H1 (cell line): ENCODE measurements around the gene PACS1. TPM values are rescaled to one million over a fixed set of nuclear protein-coding genes. Genes with fewer than 3 reads are reported as not detected.
"Not testable (repeated sequence)": the region's sequence is repeated elsewhere in the genome, so short reads cannot be mapped to it uniquely, and the experiment has no call there.

ENCODE experiments used
- CTCF ChIA-PET: fragments of 300-600 bp; sonication (Branson Sonifier 250); formaldehyde crosslinking; loops from one replicate; lab custom pipeline; 2021; ENCODE audit not compliant: partially characterized antibody; lab: Charles Lee
- POLR2A ChIA-PET: fragments of 300-600 bp; sonication (Branson Sonifier 250); formaldehyde crosslinking; loops from one replicate; lab custom pipeline; 2021; ENCODE audit warnings: inconsistent platforms; ENCODE audit not compliant: partially characterized antibody; lab: Charles Lee
- DNase-seq, 2 experiments: peaks; one replicate each; pipeline versions ENCODE4 v3.0.0 to v3.0.0-alpha.2; 2010 to 2022; ENCODE audit warnings: low spot score in 2 of 2, low read depth in 1 of 2, mixed read lengths in 1 of 2
- FAIRE-seq: peaks from 2 replicates; lab custom pipeline; 2011; peaks lifted over from hg19 to GRCh38; lab: Jason Lieb, UNC
- H2AFZ ChIP-seq: 2 replicates; pipeline ENCODE4 v1.8.1; 2012; ENCODE audit warnings: low read length, inconsistent platforms
- H2AK5ac ChIP-seq: 2 replicates; pipeline ENCODE4 v1.6.1; 2013; ENCODE audit warnings: low read depth, low read length
- H2BK120ac ChIP-seq: replicated peaks from 2 replicates; pipeline ENCODE3; 2013; ENCODE audit warnings: low read depth, low read length, inconsistent platforms
- H2BK12ac ChIP-seq: 2 replicates; pipeline ENCODE4 v1.6.1; 2013; ENCODE audit warnings: low read depth, low read length
- H2BK15ac ChIP-seq: 2 replicates; pipeline ENCODE4 v1.6.1; 2013; ENCODE audit warnings: low read length
- H2BK20ac ChIP-seq: 2 replicates; pipeline ENCODE4 v1.6.1; 2013; ENCODE audit warnings: low read length
- H2BK5ac ChIP-seq: 2 replicates; pipeline ENCODE4 v1.6.1; 2013; ENCODE audit warnings: low read depth, low read length
- H3K14ac ChIP-seq: 2 replicates; pipeline ENCODE4 v1.6.1; 2013; ENCODE audit warnings: inconsistent platforms; ENCODE audit not compliant: insufficient read length
- H3K18ac ChIP-seq: 2 replicates; pipeline ENCODE4 v1.6.1; 2013; ENCODE audit warnings: low read length; ENCODE audit errors: extremely low read depth
- H3K23ac ChIP-seq: 2 replicates; pipeline ENCODE4 v1.6.1; 2013; ENCODE audit warnings: inconsistent platforms; ENCODE audit not compliant: insufficient read length
- H3K23me2 ChIP-seq: 2 replicates; pipeline ENCODE4 v1.6.1; 2013; ENCODE audit warnings: low read depth, low read length
- H3K27ac ChIP-seq: 2 replicates; pipeline ENCODE4 v1.6.1; 2011; ENCODE audit warnings: low read depth, low read length, inconsistent platforms
- H3K27me3 ChIP-seq, 4 experiments: replicated peaks in 1 of 4; 1 replicate in 1 of 4; 2 replicates in 3 of 4; pipeline versions ENCODE4 v1.6.1 to v1.8.1; 2011 to 2013; ENCODE audit warnings: low read length in 3 of 4, mild to moderate bottlenecking in 3 of 4, inconsistent platforms in 2 of 4, mixed read lengths in 2 of 4, moderate library complexity in 1 of 4; ENCODE audit not compliant: control insufficient read depth in 3 of 4, insufficient read depth in 3 of 4; ENCODE audit errors: extremely low read depth in 1 of 4
- H3K36me3 ChIP-seq, 4 experiments: 2 replicates each; pipeline versions ENCODE4 v1.6.1 to v1.8.1; 2011 to 2013; ENCODE audit warnings: mild to moderate bottlenecking in 4 of 4, low read length in 3 of 4, moderate library complexity in 2 of 4, control low read depth in 1 of 4, inconsistent platforms in 1 of 4; ENCODE audit not compliant: insufficient read depth in 4 of 4, control insufficient read depth in 2 of 4
- H3K4ac ChIP-seq: replicated peaks from 2 replicates; pipeline ENCODE3; 2013; ENCODE audit warnings: low read length, low read depth, mixed read lengths, inconsistent platforms; ENCODE audit not compliant: insufficient read length
- H3K4me1 ChIP-seq, 4 experiments: replicated peaks in 1 of 4; 1 replicate in 1 of 4; 2 replicates in 3 of 4; pipeline versions ENCODE4 v1.6.1 to v1.8.1; 2011 to 2013; ENCODE audit warnings: low read length in 3 of 4, inconsistent platforms in 2 of 4, mixed read lengths in 1 of 4; ENCODE audit not compliant: insufficient read depth in 4 of 4, control insufficient read depth in 3 of 4
- H3K4me2 ChIP-seq, 2 experiments: 2 replicates each; pipeline versions ENCODE4 v1.6.1 to v1.8.1; 2011 to 2013; ENCODE audit warnings: low read depth in 2 of 2, low read length in 2 of 2, control low read depth in 1 of 2, inconsistent platforms in 1 of 2, mild to moderate bottlenecking in 1 of 2; ENCODE audit not compliant: insufficient read depth in 1 of 2
- H3K4me3 ChIP-seq, 4 experiments: fragments of 200-600, 300-600 bp in 1 of 4; sonication (generic), shearing (Covaris generic), sonication (Bioruptor Twin) in 1 of 4; 2 replicates each; pipeline versions ENCODE4 v1.5.1 to v1.8.1; 2011 to 2016; ENCODE audit warnings: low read length in 4 of 4, low read depth in 3 of 4, control low read depth in 2 of 4, inconsistent platforms in 2 of 4, mild to moderate bottlenecking in 2 of 4, mixed read lengths in 1 of 4, moderate library complexity in 1 of 4; ENCODE audit not compliant: insufficient read depth in 2 of 4; ENCODE audit errors: extremely low read depth in 1 of 4
- H3K56ac ChIP-seq: replicated peaks from 2 replicates; pipeline ENCODE3; 2013; ENCODE audit warnings: low read depth, mild to moderate bottlenecking, mixed read lengths, low read length, inconsistent platforms; ENCODE audit not compliant: insufficient read length
- H3K79me1 ChIP-seq: 2 replicates; pipeline ENCODE4 v1.6.1; 2013; ENCODE audit warnings: low read depth, low read length, control low read depth
- H3K79me2 ChIP-seq, 2 experiments: 2 replicates each; pipeline versions ENCODE4 v1.6.1 to v1.8.1; 2012 to 2013; ENCODE audit warnings: low read length in 2 of 2, mild to moderate bottlenecking in 2 of 2, inconsistent platforms in 1 of 2; ENCODE audit not compliant: insufficient read depth in 2 of 2, control insufficient read depth in 1 of 2
- H3K9ac ChIP-seq, 4 experiments: replicated peaks in 1 of 4; 1 replicate in 1 of 4; 2 replicates in 3 of 4; pipeline versions ENCODE4 v1.6.1 to v1.8.1; 2011 to 2013; ENCODE audit warnings: low read depth in 3 of 4, low read length in 3 of 4, control low read depth in 2 of 4, mild to moderate bottlenecking in 2 of 4, moderate library complexity in 2 of 4, inconsistent platforms in 1 of 4; ENCODE audit errors: extremely low read depth in 1 of 4
- H3K9me3 ChIP-seq, 2 experiments: 2 replicates each; pipeline versions ENCODE4 v1.6.1 to v1.8.1; 2012 to 2013; ENCODE audit warnings: mild to moderate bottlenecking in 2 of 2, moderate library complexity in 2 of 2, control low read depth in 1 of 2, inconsistent platforms in 1 of 2, low read depth in 1 of 2, low read length in 1 of 2, mixed read lengths in 1 of 2; ENCODE audit not compliant: insufficient read depth in 2 of 2
- H4K20me1 ChIP-seq, 2 experiments: replicated peaks in 1 of 2; 2 replicates each; pipeline versions ENCODE3 to v1.8.1; 2011 to 2013; ENCODE audit warnings: inconsistent platforms in 2 of 2, low read length in 2 of 2, mild to moderate bottlenecking in 1 of 2; ENCODE audit not compliant: insufficient read depth in 2 of 2, control insufficient read depth in 1 of 2
- H4K5ac ChIP-seq: 2 replicates; pipeline ENCODE4 v1.6.1; 2013; ENCODE audit warnings: low read length, low read depth, mixed read lengths, inconsistent platforms; ENCODE audit not compliant: insufficient read length
- H4K8ac ChIP-seq: 2 replicates; pipeline ENCODE4 v1.8.0; 2013; ENCODE audit warnings: mild to moderate bottlenecking, moderate library complexity, low read length, inconsistent platforms; ENCODE audit not compliant: insufficient read depth; ENCODE audit errors: extremely low read depth
- H4K91ac ChIP-seq: replicated peaks from 2 replicates; pipeline ENCODE3; 2013; ENCODE audit warnings: low read length, mixed read lengths, inconsistent platforms; ENCODE audit not compliant: insufficient read length
- WGBS, 2 experiments: shearing (Covaris generic) in 1 of 2; methylation state at CpG; one replicate each; pipeline versions ENCODE4 v1.1.6 to v1.1.7; 2013 to 2015; ENCODE audit warnings: low lambda C conversion rate in 2 of 2, mixed read lengths in 2 of 2, inconsistent platforms in 1 of 2, low coverage in 1 of 2, missing lambda C conversion rate in 1 of 2; ENCODE audit not compliant: insufficient replicate concordance in 2 of 2, insufficient coverage in 1 of 2, insufficient read length in 1 of 2; ENCODE audit errors: extremely low coverage in 1 of 2, missing lambda C conversion rate in 1 of 2; 5-methylcytosine and 5-hydroxymethylcytosine counted together
- polyA plus RNA-seq, 7 experiments: library from polyadenylated mRNA; depleted of rRNA in 3 of 7; stranded (reverse) in 5 of 7; unstranded in 2 of 7; fragments of >200 nt in 5 of 7; fragments of 200-250 nt in 2 of 7; gene quantifications; 1 replicate in 5 of 7; 2 replicates in 1 of 7; 4 replicates in 1 of 7; pipeline versions ENCODE4 v1.2.1 to v1.2.3, GENCODE V29; 2011 to 2013; ENCODE audit warnings: missing spikeins in 2 of 7, mixed read lengths in 2 of 7
- total RNA-seq: library from RNA; stranded (reverse); fragmentation: NEBNext Ultra II Directional; extraction: Animal tissue kit (Norgen Biotek cat#: 25700); gene quantifications from 2 replicates; pipeline ENCODE4 v1.2.1, GENCODE V29; 2021

PACS1 gene
- total and polyA plus RNA-seq, 2 of the 8 experiments (the other 6 are each of a cell fraction or from before 2014, with no cell fraction given): 11.5 to 36.0 TPM

DNA sequence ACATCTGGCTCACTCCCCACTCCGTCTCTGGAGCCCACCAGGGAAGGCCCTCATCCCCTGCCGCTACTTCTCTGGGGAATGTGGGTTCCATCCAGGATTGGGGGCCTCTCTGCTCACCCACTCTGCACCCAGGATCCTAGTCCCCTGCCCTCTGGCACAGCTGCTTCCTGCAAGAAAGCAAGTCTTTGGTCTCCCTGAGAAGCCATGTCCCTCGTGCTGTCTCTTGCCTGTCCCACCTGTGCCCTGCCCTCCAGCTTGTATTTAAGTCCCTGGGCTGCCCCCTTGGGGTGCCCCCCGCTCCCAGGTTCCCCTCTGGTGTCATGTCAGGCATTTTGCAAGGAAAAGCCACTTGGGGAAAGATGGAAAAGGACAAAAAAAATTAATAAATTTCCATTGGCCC, 207.0 kb downstream of the PACS1 start:
- H2BK15ac ChIP-seq, H2BK20ac ChIP-seq, H2AFZ ChIP-seq, H3K9ac ChIP-seq, H2BK12ac ChIP-seq, H4K8ac ChIP-seq, H3K56ac ChIP-seq, H2AK5ac ChIP-seq, H3K79me1 ChIP-seq, H4K91ac ChIP-seq, H3K4ac ChIP-seq, H4K5ac ChIP-seq, H3K18ac ChIP-seq, DNase-seq, H3K23ac ChIP-seq, H2BK5ac ChIP-seq, H3K79me2 ChIP-seq, H3K14ac ChIP-seq, FAIRE-seq, H3K27me3 ChIP-seq, H3K27ac ChIP-seq, H2BK120ac ChIP-seq, H3K23me2 ChIP-seq, H3K9me3 ChIP-seq: not testable (repeated sequence)
- ChIA-PET POLR2A (interaction anchor here (0.9 to 7.9 kb wide), 9 partner anchors 8 to 36 kb away, joined by 3 to 125 read pairs (median 5); partner anchors contain the start of genes RAB1B and YIF1A), CTCF (interaction anchor here (0.5 to 1.4 kb wide), 8 partner anchors 8 to 497 kb away, joined by 3 to 6 read pairs (median 4); partner anchors contain the start of genes AP5B1, CD248, RAB1B and YIF1A)
- Histone ChIP-seq H4K20me1 (peaks cover 4 to 19% of the 10 kb centered on the region in 2 experiments), H3K4me1 (peaks cover 0 to 12% (median 6%) of the 10 kb centered on the region in 4 experiments; a peak in 5 of 7 replicates), H3K4me3 (peak overlapping the region in 1 of 4 experiments; percentile 68; a peak in 1 of 8 replicates), H3K4me2 (peak overlapping the region; percentile 73; a peak in 2 of 4 replicates), H3K36me3 (peaks cover 4 to 30% (median 13%) of the 10 kb centered on the region in 4 experiments)
- WGBS, 2 experiments: 67% methylated on average over 3 of the region's 4 CpGs; no CpG with 5 or more reads in 1 of the 2 experiments
